IMR-90 (cell line): ENCODE data around the gene MFSD2A. TPM values are rescaled to one million over a fixed set of nuclear protein-coding genes. Genes with fewer than 3 reads are reported as not detected.

Experiments
- ATAC-seq: fragments of 200-7000 bp; cut with Tn5 transposase; 2 replicates; pipeline ENCODE4 v1.9.1; 2020; ENCODE audit warnings: low read depth, mild to moderate bottlenecking, moderate library complexity
- BruUV-seq: library from RNA; stranded (reverse); fragments of 400-500 nt; replicated peaks from 2 replicates; lab custom pipeline; 2021; lab: Mats Ljungman, UMichigan
- CTCF ChIA-PET: fragments of 300-600 bp; formaldehyde crosslinking; extraction: SDS; loops from one replicate; lab custom pipeline; 2021; ENCODE audit warnings: antibody characterized with exemption; lab: Yijun Ruan, JAX
- POLR2A ChIA-PET: fragments of 300-600 bp; sonication (Branson Sonifier 250); formaldehyde crosslinking; loops from one replicate; lab custom pipeline; 2022; ENCODE audit warnings: antibody characterized with exemption; ENCODE audit not compliant: unreplicated experiment; lab: Charles Lee
- DNase-seq: peaks from one replicate; pipeline ENCODE4 v3.0.0; 2013
- H2AFZ ChIP-seq: replicated peaks from 2 replicates; pipeline ENCODE3; 2013; ENCODE audit warnings: low read length, mild to moderate bottlenecking; ENCODE audit not compliant: poor library complexity
- H2AK5ac ChIP-seq: 2 replicates; pipeline ENCODE4 v1.6.1; 2013; ENCODE audit warnings: low read depth, low read length, inconsistent platforms
- H2AK9ac ChIP-seq: replicated peaks from 2 replicates; pipeline ENCODE3; 2013; ENCODE audit warnings: mild to moderate bottlenecking, low read depth, low read length, moderate library complexity; ENCODE audit not compliant: poor library complexity
- H2BK120ac ChIP-seq: 2 replicates; pipeline ENCODE4 v1.6.1; 2013; ENCODE audit warnings: low read depth, low read length, inconsistent platforms
- H2BK15ac ChIP-seq: 3 replicates; pipeline ENCODE4 v1.6.1; 2013; ENCODE audit warnings: low read depth, low read length, inconsistent platforms
- H2BK20ac ChIP-seq: 2 replicates; pipeline ENCODE4 v1.6.1; 2013; ENCODE audit warnings: low read depth, mild to moderate bottlenecking, inconsistent platforms, low read length, moderate library complexity
- H2BK5ac ChIP-seq: 2 replicates; pipeline ENCODE4 v1.6.1; 2013; ENCODE audit warnings: mild to moderate bottlenecking, low read depth, low read length, inconsistent platforms; ENCODE audit not compliant: poor library complexity, severe bottlenecking
- H3K14ac ChIP-seq: replicated peaks from 2 replicates; pipeline ENCODE4 v1.6.1; 2013; ENCODE audit warnings: low read depth, low read length, inconsistent platforms
- H3K18ac ChIP-seq: 2 replicates; pipeline ENCODE4 v1.6.1; 2013; ENCODE audit warnings: low read depth, low read length, control low read depth
- H3K23ac ChIP-seq: 2 replicates; pipeline ENCODE4 v1.6.1; 2013; ENCODE audit warnings: low read depth, low read length, inconsistent platforms
- H3K27ac ChIP-seq: 2 replicates; pipeline ENCODE4 v1.5.1; 2013; ENCODE audit warnings: mild to moderate bottlenecking, control low read depth, low read length; ENCODE audit not compliant: insufficient read depth
- H3K27me3 ChIP-seq: 2 replicates; pipeline ENCODE4 v1.6.1; 2013; ENCODE audit warnings: low read length; ENCODE audit not compliant: control insufficient read depth, insufficient read depth
- H3K36me3 ChIP-seq: 2 replicates; pipeline ENCODE4 v1.6.1; 2013; ENCODE audit warnings: low read length, mixed read lengths; ENCODE audit not compliant: control insufficient read depth, insufficient read depth
- H3K4ac ChIP-seq: 2 replicates; pipeline ENCODE4 v1.6.1; 2013; ENCODE audit warnings: low read depth, low read length, inconsistent platforms
- H3K4me1 ChIP-seq: 2 replicates; pipeline ENCODE4 v1.6.1; 2013; ENCODE audit warnings: low read length, mixed read lengths; ENCODE audit not compliant: control insufficient read depth, insufficient read depth
- H3K4me2 ChIP-seq: 2 replicates; pipeline ENCODE4 v1.6.1; 2013; ENCODE audit warnings: low read depth, mild to moderate bottlenecking, control low read depth, low read length, moderate library complexity
- H3K4me3 ChIP-seq: 2 replicates; pipeline ENCODE4 v1.5.1; 2013; ENCODE audit warnings: low read depth, mild to moderate bottlenecking, control low read depth, low read length, moderate library complexity; ENCODE audit not compliant: insufficient read depth
- H3K56ac ChIP-seq: 2 replicates; pipeline ENCODE4 v1.6.1; 2013; ENCODE audit warnings: low read length, inconsistent platforms; ENCODE audit not compliant: insufficient read depth; ENCODE audit errors: extremely low read depth
- H3K79me1 ChIP-seq, 2 experiments: 2 replicates each; pipeline ENCODE4 v1.6.1; 2013; ENCODE audit warnings: low read length in 2 of 2, inconsistent platforms in 1 of 2, low read depth in 1 of 2
- H3K9ac ChIP-seq: 2 replicates; pipeline ENCODE4 v1.6.1; 2013; ENCODE audit warnings: low read depth, low read length, control low read depth
- H3K9me1 ChIP-seq: 2 replicates; pipeline ENCODE4 v1.6.1; 2013; ENCODE audit warnings: low read length, inconsistent platforms; ENCODE audit not compliant: insufficient read depth
- H3K9me3 ChIP-seq: 2 replicates; pipeline ENCODE4 v1.6.1; 2013; ENCODE audit warnings: low read length; ENCODE audit not compliant: control insufficient read depth, insufficient read depth
- H4K20me1 ChIP-seq: 2 replicates; pipeline ENCODE4 v1.6.1; 2013; ENCODE audit warnings: low read length, inconsistent platforms; ENCODE audit not compliant: insufficient read depth
- H4K5ac ChIP-seq: 2 replicates; pipeline ENCODE4 v1.6.1; 2013; ENCODE audit warnings: mild to moderate bottlenecking, low read depth, low read length, control low read depth
- H4K8ac ChIP-seq, 2 experiments: 2 replicates each; pipeline ENCODE4 v1.6.1; 2013; ENCODE audit warnings: low read depth in 2 of 2, low read length in 2 of 2, control low read depth in 1 of 2, inconsistent platforms in 1 of 2
- H4K91ac ChIP-seq: 2 replicates; pipeline ENCODE4 v1.6.1; 2013; ENCODE audit warnings: low read depth, low read length, inconsistent platforms; ENCODE audit not compliant: insufficient read depth
- CEBPB ChIP-seq: IDR thresholded peaks from 2 replicates; pipeline ENCODE4 v1.6.1; 2012; ENCODE audit warnings: low read depth, low read length, improper control_type of control experiment
- CHD1 ChIP-seq: IDR thresholded peaks from 2 replicates; pipeline ENCODE4 v1.6.1; 2012; ENCODE audit warnings: low read depth, low read length, improper control_type of control experiment
- FOS ChIP-seq: fragments of 150-350 bp; IDR thresholded peaks from 2 replicates; pipeline ENCODE4 v1.6.1; 2016; ENCODE audit warnings: low read depth, low read length
- POLR2A ChIP-seq: IDR thresholded peaks from 2 replicates; pipeline ENCODE4 v1.6.1; 2012; ENCODE audit warnings: mild to moderate bottlenecking, low read depth, low read length
- RFX5 ChIP-seq: IDR thresholded peaks from 2 replicates; pipeline ENCODE4 v1.8.0; 2012; ENCODE audit warnings: low read depth, mild to moderate bottlenecking, low read length, moderate library complexity
- WGBS, 2 experiments: methylation state at CpG; one replicate each; pipeline versions ENCODE4 v1.1.5 to v1.1.7; 2013; ENCODE audit warnings: missing lambda C conversion rate in 2 of 2; ENCODE audit not compliant: insufficient read length in 1 of 2; ENCODE audit errors: extremely low coverage in 2 of 2; 5-methylcytosine and 5-hydroxymethylcytosine counted together
- dilution Hi-C: fragments of 300-500 bp; cut with HindIII; formaldehyde crosslinking; loops from one replicate; pipeline ENCODE4 v1.14.3; 2018; ENCODE audit warnings: low sequenced_read_pairs; ENCODE audit not compliant: unreplicated experiment
- in situ Hi-C: fragments of 300-500 bp; cut with MboI; formaldehyde crosslinking; loops from 3 replicates; pipeline ENCODE4 v1.14.3; 2019; ENCODE audit warnings: low sequenced_read_pairs, inconsistent platforms, mixed read lengths
- intact Hi-C: fragments of 100-400 bp; cut with micrococcal nuclease; formaldehyde crosslinking; loops from 2 replicates; pipeline ENCODE4 v1.10.0; 2022
- polyA plus RNA-seq, 3 experiments: library from polyadenylated mRNA; depleted of rRNA; stranded (reverse); fragments of >200 nt; gene quantifications; 2 replicates each; pipeline ENCODE4 v1.2.3, GENCODE V29; 2012; ENCODE audit warnings: low replicate concordance in 1 of 3
- total RNA-seq: library from RNA; depleted of rRNA; stranded (reverse); fragments of >200 nt; gene quantifications from 2 replicates; pipeline ENCODE4 v1.2.3, GENCODE V29; 2012

Gene MFSD2A
- total and polyA plus RNA-seq, 2 of the 4 experiments (the other 2 are of a cell fraction) = 5.7 to 7.3 TPM

DNA sequence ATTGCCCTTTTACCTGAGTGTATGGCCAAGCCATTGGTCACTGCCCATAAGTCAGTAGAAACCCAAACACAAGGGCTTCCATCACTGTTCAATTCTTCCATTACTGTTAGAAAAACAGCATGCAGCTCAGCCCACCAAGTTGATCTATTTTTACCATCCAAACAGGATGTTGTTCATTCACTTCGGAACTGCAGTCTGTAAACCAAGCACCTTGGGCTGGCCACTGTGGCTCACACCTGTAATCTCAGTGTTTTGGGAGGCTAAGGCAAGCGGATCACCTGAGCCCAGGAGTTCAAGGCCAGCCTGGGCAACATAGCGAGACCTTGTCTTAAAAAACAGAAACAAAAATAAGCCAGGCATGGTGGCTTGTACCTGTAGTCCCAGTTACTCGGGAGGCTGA lies 8.7 kb upstream of the MFSD2A start:
- H2BK15ac ChIP-seq = no peak overlapping the region
- TF ChIP-seq CEBPB (no peak), RFX5 (no peak), POLR2A (no peak), FOS (no peak), CHD1 (no peak)
- ATAC-seq (no peak), DNase-seq (no peak)
- BruUV-seq = no TSS peak
- WGBS, 2 experiments = 75% methylated on average over 4 of the region's 4 CpGs; no CpG with 5 or more reads in 1 of the 2 experiments
- no peaks in the 10 kb centered on the region for H3K79me1 ChIP-seq
- no peak overlapping the region for H3K9ac ChIP-seq
- H3K4me1 ChIP-seq = no peaks in the 10 kb centered on the region
- dilution Hi-C loops (no loop called here), intact Hi-C loops (no loop called here), in situ Hi-C loops (no loop called here)
- no peak overlapping the region for H2AFZ ChIP-seq
- H3K27ac ChIP-seq = no peak overlapping the region
- H3K14ac ChIP-seq = no peak overlapping the region
- no peak overlapping the region for H2BK5ac ChIP-seq
- no peak overlapping the region for H3K4ac ChIP-seq
- H3K9me3 ChIP-seq = no peaks in the 10 kb centered on the region; the same call in 1 of the 2 replicates
- H4K20me1 ChIP-seq = no peaks in the 10 kb centered on the region
- ChIA-PET CTCF (no interaction called here), POLR2A (no interaction called here)
- no peaks in the 10 kb centered on the region for H3K9me1 ChIP-seq
- no peaks in the 10 kb centered on the region for H3K36me3 ChIP-seq
- H4K5ac ChIP-seq = no peak overlapping the region
- no peak overlapping the region for H4K8ac ChIP-seq
- H3K18ac ChIP-seq = no peak overlapping the region
- H3K27me3 ChIP-seq = peaks cover 39% of the 10 kb centered on the region
- H2AK9ac ChIP-seq = no peak overlapping the region
- no peak overlapping the region for H3K4me2 ChIP-seq
- no peak overlapping the region for H3K23ac ChIP-seq
- H2BK120ac ChIP-seq = no peak overlapping the region
- no peak overlapping the region for H2BK20ac ChIP-seq
- H2AK5ac ChIP-seq = no peak overlapping the region
- H4K91ac ChIP-seq = no peak overlapping the region
- H3K4me3 ChIP-seq = no peak overlapping the region
- no peak overlapping the region for H3K56ac ChIP-seq
